ENCODE measurements around the gene TNS1.

TNS1 gene

GRCh38 chr2:217903859-217904613, 98.8 kb downstream of the TNS1 start:
- no peak for TF ChIP-seq CTCF (IDR thresholded peaks at IDR 0.05; ENCODE audit: low read depth, low read length)
- DNase-seq (ENCODE audit: extremely low read depth, low read depth), result no peak

- DNase-seq (ENCODE audit: extremely low read depth, low read depth), result no peak
- TF ChIP-seq CTCF (IDR thresholded peaks at IDR 0.05; ENCODE audit: low read depth, low read length), result no peak
These were observed 99.5 kb downstream of the TNS1 start for GRCh38 chr2:217903142-217903858.

- TF ChIP-seq CTCF (IDR thresholded peaks at IDR 0.05; ENCODE audit: low read depth, low read length), result no peak
- DNase-seq (ENCODE audit: extremely low read depth, low read depth), result no peak
These were observed 100.2 kb downstream of the TNS1 start for GRCh38 chr2:217902379-217903141.

GRCh38 chr2:217901835-217902378, 100.9 kb downstream of the TNS1 start:
- no peak for DNase-seq (ENCODE audit: extremely low read depth, low read depth)
- TF ChIP-seq CTCF (IDR thresholded peaks at IDR 0.05; ENCODE audit: low read depth, low read length), result no peak

- TF ChIP-seq CTCF (IDR thresholded peaks at IDR 0.05; ENCODE audit: low read depth, low read length), result no peak
- no peak for DNase-seq (ENCODE audit: extremely low read depth, low read depth)
These were observed 101.4 kb downstream of the TNS1 start for GRCh38 chr2:217901400-217901799.

GRCh38 chr2:217900780-217901360, 101.9 kb downstream of the TNS1 start:
- no peak for DNase-seq (ENCODE audit: extremely low read depth, low read depth)
- no peak for TF ChIP-seq CTCF (IDR thresholded peaks at IDR 0.05; ENCODE audit: low read depth, low read length)
